HG02943 (cell line): Measurements from ENCODE around the gene UBR4.
"Not testable (repeated sequence)": the region's sequence is repeated elsewhere in the genome, so short reads cannot be mapped to it uniquely, and the experiment has no call there.

Source experiments
- ATAC-seq: cut with Tn5 transposase; IDR thresholded peaks from one replicate; pipeline ENCODE4 v1.9.1; 2021; ENCODE audit warnings: mild to moderate bottlenecking, low read depth, moderate library complexity; ENCODE audit not compliant: unreplicated experiment

The UBR4 gene

GRCh38 chr1:19196331-19196730 is 13.7 kb downstream of the UBR4 start:
- no peak for ATAC-seq

- no peak for ATAC-seq
These were observed 17.1 kb downstream of the UBR4 start for GRCh38 chr1:19193004-19193403.

- ATAC-seq = no peak
These were observed 18.3 kb downstream of the UBR4 start for GRCh38 chr1:19191811-19192210.

GRCh38 chr1:19190468-19190867 is 19.6 kb downstream of the UBR4 start:
- ATAC-seq = no peak

GRCh38 chr1:19189270-19189669 is 20.8 kb downstream of the UBR4 start:
- ATAC-seq = no peak

GRCh38 chr1:19187852-19188251 is 22.2 kb downstream of the UBR4 start:
- no peak for ATAC-seq

GRCh38 chr1:19186001-19186400 is 24.1 kb downstream of the UBR4 start:
- no peak for ATAC-seq

- ATAC-seq = no peak
These were observed 27.8 kb downstream of the UBR4 start for GRCh38 chr1:19182223-19182622.

- ATAC-seq = not testable (repeated sequence)
These were observed 29.8 kb downstream of the UBR4 start for GRCh38 chr1:19180265-19180657.

GRCh38 chr1:19179597-19180264 is 30.3 kb downstream of the UBR4 start:
- no peak for ATAC-seq

GRCh38 chr1:19178734-19179398 is 31.2 kb downstream of the UBR4 start:
- no peak for ATAC-seq

- ATAC-seq = no peak
These were observed 32.3 kb downstream of the UBR4 start for GRCh38 chr1:19177811-19178210.

GRCh38 chr1:19169642-19170041 is 40.4 kb downstream of the UBR4 start:
- no peak for ATAC-seq

GRCh38 chr1:19167140-19167539 is 42.9 kb downstream of the UBR4 start:
- ATAC-seq = no peak

GRCh38 chr1:19166066-19166465 is 44.0 kb downstream of the UBR4 start:
- no peak for ATAC-seq

- ATAC-seq = no peak
These were observed 44.6 kb downstream of the UBR4 start for GRCh38 chr1:19165501-19165900.

GRCh38 chr1:19164274-19165015 is 45.6 kb downstream of the UBR4 start:
- no peak for ATAC-seq

GRCh38 chr1:19163261-19163660 is 46.8 kb downstream of the UBR4 start:
- no peak for ATAC-seq

- ATAC-seq = no peak
These were observed 49.2 kb downstream of the UBR4 start for GRCh38 chr1:19160831-19161230.

GRCh38 chr1:19157653-19158052 is 52.4 kb downstream of the UBR4 start:
- no peak for ATAC-seq

- no peak for ATAC-seq
These were observed 53.4 kb downstream of the UBR4 start for GRCh38 chr1:19156676-19157075.

GRCh38 chr1:19154876-19155275 is 55.2 kb downstream of the UBR4 start:
- ATAC-seq = no peak
